Stimulated activated CD8-positive, alpha-beta memory T cell treated with anti-CD3 and anti-CD28 coated beads, Interleukin-4, amount 100 ng/mL, for 48 hours (primary cell): ENCODE data around the gene BMPR1B.
A peak's percentile ranks its signal among the peaks of the same experiment; 100 is the strongest.
"Not testable (repeated sequence)": the region's sequence is repeated elsewhere in the genome, so short reads cannot be mapped to it uniquely, and the experiment has no call there.

ENCODE experiments used
- DNase-seq: peaks from one replicate; pipeline ENCODE4 v3.0.0-alpha.2; 2020

Gene BMPR1B

DNA sequence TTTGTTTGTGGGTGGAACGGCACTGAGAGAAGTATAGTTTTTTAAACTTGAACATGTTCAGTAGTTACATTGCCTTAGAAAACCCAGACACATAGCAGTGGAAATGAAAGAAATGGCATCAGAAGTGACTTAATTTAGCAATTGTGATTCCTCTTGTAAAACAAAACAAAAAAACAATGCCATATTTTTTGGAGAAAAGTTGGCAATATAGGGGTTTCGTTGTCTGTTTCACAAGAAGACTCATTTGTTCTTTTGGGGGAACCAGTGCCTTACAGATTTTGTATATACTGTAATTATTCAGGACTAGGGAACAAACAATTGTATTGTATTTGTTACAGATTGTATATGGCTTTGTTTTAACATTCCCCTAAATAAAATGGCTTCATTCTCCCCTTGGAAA is 400.3 kb downstream of the BMPR1B start:
- no peak for DNase-seq

DNA sequence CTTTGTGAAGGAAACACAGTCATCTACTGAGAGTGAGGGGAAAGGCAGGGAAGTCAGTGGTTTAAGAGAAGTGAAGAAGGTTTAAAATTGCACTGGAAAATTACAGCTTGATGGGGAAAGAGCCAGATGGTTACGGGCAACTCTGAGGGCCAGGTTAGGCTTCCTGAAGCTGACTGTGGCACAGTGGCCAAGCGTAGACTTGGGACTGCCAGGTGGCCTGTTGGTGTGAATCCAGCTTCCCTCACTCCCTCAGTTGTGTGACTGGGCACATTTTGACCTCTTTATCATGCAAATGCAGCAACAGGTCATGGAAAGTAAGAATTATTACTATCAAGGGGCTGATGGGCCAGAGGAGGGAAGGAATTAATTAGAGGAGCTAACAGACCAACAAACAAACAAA is 400.9 kb downstream of the BMPR1B start:
- no peak for DNase-seq

- no peak for DNase-seq
Measured at GRCh38 chr4:95159384-95159783, 401.6 kb downstream of the BMPR1B start.

DNA sequence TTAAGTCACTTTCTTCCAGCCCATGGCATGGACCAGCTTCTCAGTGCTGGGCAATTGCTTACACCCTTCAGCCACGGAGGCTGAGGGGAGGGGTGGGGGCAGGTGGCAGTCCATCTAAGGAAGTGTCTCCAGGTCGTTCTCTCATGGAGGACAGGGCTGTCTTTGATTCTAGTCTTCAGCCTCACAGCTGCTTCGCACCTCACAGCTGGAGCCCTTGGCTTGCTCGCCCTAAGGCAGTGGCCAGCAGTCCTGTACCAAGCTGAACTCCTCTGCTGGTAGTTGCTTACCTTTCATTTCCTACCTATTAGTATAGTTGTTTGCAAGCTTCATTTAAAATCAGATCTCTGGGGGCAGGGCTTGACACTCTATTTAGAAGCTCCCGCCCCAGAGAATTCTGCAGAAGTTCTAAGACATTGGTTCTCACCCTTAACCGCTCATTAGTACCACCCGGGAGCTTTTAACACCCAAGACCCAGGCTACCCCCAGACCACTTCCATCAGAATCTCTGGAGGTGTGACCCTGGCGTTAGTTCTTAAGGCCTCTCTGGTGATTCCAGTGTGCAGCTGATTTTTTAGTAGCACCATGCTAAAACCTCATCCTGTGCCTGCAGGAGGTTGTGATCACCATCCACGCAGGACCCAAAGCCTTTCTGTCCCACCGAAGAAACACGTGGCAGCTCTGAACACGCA is 404.2 kb downstream of the BMPR1B start:
- DNase-seq, result no peak

DNA sequence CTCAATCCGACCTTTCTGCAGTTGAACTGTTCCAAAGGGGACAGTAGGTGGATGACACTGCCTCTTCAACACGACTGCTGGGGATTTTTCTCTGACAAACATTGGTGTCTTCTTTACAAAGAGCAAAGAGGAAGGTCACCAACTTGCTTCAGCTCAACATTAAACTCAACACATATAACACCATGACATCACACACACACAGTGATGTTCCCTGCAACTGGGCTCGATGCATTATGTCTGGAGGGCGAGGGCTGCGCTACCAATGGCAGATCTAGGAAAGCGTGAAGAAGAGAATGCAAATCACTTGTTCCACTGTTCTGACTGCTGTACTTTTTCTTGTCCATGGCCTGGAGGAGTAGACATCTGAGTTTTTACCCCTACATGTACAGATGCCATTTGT is 405.1 kb downstream of the BMPR1B start:
- DNase-seq, result no peak

GRCh38 chr4:95165926-95166524 is 408.3 kb downstream of the BMPR1B start:
- no peak for DNase-seq

- DNase-seq, result no peak
Measured at GRCh38 chr4:95167805-95168204, 410.1 kb downstream of the BMPR1B start.

DNA sequence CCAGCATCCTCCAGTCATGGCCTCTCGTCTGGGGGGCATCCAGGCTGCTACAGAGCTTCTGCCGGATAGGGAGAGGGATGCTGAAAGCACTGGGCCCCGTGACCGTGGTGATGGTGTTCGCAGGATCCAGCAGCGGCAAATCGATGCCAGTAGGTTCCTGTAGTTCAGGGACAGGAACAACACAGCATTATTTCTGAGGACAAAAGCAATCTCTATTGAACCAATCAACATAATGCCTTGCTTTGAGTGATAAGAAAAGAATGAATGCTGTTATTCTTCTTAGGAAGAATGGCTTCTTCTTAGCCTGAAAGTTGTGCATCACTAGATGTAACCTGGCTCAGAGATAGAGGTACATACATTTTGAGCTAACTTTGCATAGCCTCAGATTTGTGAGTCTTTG is 412.4 kb downstream of the BMPR1B start:
- DNase-seq, result no peak

DNA sequence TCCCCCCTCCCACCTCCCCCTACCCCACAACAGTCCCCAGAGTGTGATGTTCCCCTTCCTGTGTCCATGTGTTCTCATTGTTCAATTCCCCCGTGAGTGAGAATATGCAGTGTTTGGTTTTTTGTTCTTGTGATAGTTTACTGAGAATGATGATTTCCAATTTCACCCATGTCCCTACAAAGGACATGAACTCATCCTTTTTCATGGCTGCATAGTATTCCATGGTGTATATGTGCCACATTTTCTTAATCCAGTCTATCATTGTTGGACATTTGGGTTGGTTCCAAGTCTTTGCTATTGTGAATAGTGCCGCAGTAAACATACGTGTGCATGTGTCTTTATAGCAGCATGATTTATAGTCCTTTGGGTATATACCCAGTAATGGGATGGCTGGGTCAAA is 413.6 kb downstream of the BMPR1B start:
- DNase-seq, result not testable (repeated sequence)

DNA sequence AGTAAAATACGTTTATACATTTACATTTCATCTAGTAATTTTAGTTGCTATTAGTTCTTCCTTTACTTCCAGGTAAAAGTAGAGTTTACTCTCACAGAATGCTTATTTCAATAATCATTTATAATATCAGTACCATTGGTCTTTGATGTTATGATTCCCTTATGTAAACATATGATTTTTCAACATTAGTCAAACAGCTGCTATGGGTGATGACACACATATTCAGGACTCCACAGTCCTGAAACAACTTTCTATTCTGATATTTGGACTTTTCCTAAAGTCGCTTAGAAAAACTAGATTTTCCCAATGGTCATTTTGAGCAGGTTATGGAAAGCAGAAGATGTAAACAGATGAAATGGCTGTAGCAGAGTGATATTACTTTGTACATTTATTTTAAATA is 421.2 kb downstream of the BMPR1B start:
- no peak for DNase-seq

- DNase-seq, result no peak
Measured at GRCh38 chr4:95180531-95181242, 422.9 kb downstream of the BMPR1B start.

DNA sequence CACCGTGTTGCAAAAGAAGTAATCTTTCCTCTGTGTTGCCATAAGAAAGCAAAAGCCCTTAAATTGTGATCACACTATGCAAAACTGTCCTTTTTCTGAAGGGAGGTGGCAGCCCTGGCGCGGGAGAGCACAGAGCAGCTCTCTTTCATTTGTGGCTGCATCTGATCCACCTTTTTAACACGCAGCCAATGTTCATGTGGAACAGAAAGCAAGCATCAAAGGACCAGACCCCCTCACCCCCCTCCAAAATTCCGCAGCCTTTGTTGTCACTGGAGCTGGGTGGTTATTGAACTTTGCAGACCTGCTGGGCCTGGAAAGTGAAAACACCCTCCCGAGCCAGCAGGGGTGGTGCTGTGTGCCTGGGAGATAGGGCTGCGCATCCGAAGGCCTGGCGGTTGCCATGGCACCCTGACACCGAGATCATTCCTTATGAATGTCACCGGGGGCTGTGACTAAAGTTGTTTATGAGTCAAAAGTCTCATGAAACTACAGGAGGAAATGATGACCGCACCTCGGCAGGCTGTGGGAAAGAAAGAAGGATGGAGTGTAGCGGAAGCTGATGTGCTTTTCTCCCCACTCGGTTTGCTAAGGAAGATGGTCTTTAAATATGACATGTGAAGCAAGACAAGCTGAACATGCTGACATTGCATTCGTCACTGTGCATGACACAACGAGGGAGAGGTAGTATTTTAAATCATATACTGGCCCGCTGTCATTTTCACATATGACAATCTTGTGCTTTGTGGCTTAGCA is 423.7 kb downstream of the BMPR1B start:
- peak; percentile 32 for DNase-seq

DNA sequence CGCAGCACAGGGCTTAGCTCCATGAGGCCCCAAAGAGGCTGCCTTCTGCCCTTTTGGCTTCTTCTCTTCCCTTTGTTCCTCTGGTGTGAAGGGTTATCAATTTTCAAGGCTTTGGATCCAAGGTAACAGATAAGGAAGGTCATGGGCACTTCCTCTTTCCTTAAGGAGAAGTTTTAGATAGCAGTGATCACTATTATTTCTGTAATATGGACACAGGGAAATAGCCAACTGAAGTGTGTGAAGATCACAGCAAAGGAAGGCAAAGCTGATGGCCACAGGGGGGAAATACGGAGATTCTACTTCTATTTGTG is 424.2 kb downstream of the BMPR1B start:
- DNase-seq, result no peak

GRCh38 chr4:95183656-95184408 is 426.1 kb downstream of the BMPR1B start:
- DNase-seq, result no peak

DNA sequence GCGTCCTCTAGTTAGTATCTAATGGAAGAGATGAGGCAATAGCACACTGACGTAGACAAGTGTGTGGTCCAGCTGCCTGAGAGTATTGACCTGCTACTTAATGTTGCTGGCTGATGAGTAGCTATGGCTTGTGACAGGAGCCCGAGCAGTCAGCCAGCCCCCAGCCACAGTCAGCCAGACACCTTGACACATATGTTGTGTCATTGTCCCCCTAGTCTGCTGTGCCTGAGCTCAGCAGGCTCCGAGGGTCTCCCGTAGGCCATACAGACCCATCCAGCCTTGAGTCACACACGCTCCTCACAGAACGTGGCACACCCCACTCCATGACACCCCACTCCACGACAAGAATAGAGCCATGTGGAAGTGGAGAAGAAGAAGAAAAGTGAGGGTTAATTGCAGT is 428.9 kb downstream of the BMPR1B start:
- DNase-seq, result no peak

DNA sequence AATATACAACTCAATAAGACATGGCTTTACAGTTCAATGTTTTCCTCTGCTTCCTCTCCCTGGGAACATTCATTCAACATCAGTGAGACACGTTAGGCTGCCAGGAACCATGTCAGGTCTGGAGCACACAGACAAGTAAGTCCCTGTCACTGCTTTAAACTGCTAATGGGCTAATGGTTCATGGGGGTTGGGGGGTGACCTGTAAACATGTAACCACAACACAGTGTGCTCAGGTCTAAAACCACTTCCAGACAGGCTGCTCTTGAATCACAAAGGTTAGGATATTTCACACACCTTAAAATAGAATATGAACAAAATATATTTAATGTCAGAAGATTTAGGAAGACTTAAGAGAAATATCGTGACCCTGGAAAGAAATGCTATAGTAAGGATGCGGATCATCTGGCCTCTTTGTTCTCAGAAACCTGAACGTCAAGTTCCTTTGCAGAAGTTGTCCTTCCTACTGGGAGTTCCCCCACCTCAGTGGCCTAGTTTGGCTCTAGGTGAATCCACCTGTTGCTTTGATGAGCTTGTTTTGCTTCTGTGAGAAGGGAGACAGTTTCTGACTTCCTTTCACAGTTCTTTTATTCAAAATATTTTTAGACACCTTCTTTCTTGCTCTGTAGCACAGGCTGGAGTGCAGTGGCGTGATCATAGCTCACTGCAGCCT is 431.1 kb downstream of the BMPR1B start:
- DNase-seq, result no peak

- DNase-seq, result no peak
Measured at GRCh38 chr4:95190751-95191436, 433.1 kb downstream of the BMPR1B start.

- DNase-seq, result no peak
Measured at GRCh38 chr4:95191537-95191936, 433.8 kb downstream of the BMPR1B start.

DNA sequence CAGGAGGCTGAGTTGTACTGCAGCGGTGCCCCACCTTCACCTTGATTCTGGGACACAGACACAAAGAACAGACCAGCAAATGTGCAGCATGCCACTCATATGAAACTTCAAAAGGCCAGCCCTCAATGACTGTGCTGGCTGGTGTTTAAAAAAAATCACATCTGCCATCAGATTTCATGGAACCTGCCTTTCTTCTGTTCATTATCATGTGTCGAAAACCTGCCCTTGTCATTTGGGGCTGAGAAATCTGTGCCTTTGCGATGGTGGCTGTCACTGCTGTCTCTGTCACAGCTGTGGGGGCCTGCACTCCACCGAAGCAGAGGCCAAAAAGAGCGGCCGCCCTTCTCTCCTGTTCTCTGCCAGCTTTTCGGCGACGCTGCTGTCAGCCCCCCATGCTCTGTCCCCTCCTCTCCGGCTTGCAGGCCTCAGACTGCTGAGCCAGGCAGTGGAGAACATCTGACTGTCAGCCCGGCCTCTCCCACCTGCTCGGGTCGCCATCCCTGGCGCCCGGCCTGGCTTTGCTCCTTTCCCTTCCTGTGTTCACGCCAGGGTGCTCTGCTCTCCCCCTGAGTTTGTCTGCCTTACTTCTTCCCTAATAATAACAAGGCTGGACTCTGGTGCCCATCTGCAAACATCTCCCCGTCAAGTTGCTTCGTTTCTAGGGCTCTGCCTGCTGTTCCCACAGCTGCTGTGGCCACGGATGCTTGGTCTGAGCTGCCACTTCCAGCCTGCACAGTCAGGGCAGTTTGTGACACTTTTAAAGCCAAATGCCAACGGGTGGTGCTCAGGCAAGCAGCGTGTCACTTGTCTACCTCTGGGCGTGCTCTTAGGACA is 435.9 kb downstream of the BMPR1B start:
- no peak for DNase-seq

DNA sequence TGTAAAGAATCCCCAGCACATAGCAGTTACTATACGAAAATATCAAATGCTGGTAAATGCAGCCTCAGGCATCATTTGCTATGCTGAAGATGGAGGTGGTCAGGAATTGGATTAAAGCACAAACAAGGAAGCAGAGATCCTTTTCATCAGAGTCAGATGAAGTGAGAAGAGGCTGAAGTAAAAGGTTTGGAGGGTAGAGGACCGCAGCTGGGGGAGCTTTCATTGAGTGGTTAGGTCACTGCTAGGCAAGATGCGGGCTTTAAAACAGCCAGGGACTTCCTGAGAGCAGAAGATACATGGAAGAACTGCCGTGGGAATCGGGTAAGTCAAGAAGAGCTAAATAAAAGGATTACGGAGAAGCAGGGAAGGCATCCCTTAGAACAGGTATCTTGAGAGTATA is 439.6 kb downstream of the BMPR1B start:
- no peak for DNase-seq

DNA sequence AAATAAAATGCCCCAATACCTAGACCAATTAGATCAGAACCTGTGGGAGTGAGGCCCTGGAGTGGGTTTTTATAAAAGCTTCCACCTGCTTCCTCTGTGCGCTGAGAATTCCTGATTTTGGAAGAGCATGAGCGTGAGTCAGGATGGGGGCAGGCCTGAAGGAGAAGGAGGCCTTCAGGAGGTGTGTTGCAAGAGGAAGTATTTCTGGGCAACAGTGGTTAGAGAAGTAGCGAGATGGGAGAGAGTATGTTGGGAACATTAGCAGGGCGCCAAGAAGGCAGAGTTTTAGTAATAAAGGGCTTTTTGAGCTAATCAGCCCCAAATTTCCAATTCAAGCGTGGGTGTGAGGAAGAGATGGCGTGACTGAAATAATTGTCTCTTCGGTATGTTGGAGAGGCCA is 441.2 kb downstream of the BMPR1B start:
- DNase-seq, result no peak
